GM19372 (cell line): ENCODE measurements around the gene GSN.

Source experiments
- ATAC-seq: cut with Tn5 transposase; IDR thresholded peaks from one replicate; pipeline ENCODE4 v1.9.1; 2021; ENCODE audit warnings: mild to moderate bottlenecking, low read depth, moderate library complexity; ENCODE audit not compliant: unreplicated experiment

Gene GSN

DNA sequence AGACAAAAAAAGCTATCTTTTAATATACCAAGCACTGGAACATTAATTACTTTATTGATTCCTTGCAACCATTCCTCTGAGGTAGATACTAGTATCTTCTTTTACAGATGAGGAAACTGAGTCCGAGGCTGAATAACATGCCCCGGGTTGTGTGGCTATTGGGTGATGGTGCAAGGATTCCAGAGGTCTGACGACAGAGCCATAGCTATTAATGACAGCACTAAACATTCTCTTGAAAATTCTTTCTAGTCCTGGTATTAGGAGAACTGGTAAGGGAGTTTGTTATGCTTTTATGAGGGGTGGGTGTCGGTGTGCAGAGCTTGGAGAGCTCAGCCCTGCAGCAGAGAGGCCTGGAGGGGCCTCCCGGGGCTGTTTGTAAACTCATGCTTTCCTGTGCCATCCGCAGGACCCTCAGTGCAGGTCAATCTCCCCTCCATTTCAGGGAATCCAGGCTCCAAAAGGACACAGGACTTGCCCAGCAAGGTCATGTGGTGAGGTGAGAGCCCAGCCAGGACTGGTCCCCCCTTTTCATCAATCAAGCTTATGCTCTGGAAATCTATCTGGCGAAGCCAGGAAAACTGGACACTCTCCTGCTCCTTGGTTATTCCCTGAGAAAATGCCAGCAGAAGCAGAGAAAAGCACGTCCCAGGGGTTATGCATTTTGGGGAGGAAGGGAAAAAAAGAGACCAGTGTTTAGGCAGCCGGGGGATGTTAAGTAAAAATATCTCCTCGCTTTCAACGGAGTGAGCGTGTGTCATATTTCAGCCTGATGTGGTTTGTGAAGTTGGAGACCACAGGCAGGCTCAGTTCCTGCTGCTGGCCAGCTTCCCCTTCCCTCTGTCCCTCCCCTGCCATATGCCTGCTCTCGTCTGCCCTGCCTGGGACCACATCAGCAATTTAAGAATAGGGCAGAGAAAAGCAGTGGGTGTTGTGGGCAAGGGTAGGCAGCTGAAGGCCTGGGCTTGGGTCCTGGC, 3.7 kb downstream of the GSN start:
- no peak for ATAC-seq

DNA sequence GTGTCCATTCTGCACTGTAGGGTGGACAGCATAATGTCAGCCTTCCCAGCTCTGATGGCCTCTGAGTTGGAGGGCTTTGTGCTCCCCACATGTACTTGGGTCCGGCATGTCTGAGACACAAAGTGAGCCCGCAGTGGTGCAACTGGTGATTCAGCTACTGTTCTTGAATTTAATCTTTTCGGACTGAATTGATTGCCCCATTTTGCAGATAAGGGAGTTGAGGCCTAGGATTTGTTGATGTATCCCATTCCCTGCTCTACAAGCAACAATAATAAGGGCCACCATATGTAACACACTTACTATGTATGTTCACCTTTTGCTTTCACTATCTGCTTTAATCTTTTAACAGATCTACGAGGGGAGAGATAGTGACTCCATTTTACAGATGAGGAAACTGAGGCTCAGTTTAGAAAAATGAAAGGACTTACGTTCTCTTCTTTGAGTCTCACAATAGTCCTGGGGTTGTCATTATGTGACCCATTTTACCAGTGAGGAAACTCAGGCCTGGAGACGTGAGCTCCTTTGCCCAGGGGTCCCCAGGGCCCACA, 4.5 kb downstream of the GSN start:
- no peak for ATAC-seq

DNA sequence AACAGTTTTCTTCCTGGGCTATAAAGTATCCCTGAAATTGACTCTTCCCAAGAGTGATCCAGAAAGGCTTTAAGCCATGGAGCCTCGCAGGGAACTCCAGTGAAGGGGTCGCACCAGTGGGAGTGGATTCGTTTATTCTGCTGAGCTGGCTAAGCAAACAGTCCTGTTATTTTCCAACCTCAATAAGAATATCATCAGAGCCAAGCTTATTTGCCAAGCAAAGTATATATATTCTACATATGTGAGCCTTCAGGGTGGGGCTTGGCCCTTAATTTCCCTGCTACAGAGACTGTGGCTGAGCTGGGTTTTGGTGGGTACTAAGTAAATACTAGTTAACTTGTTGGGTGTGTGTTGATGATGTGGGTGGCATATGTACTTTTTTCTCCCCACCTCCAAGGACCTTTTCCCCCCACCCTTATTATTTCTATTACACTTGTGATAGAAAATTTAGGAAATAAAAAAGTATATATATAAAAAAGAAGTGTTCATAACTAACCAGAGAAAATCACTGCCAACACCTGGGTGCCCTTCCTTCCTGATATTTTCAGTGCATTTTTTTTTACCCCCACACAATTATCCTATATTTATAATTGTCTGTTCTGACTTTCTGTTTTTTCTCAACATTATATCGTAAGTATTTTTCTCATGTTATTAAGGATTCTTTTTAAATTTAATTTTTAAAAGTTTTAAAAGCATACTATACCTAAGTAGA, 5.3 kb downstream of the GSN start:
- no peak for ATAC-seq

DNA sequence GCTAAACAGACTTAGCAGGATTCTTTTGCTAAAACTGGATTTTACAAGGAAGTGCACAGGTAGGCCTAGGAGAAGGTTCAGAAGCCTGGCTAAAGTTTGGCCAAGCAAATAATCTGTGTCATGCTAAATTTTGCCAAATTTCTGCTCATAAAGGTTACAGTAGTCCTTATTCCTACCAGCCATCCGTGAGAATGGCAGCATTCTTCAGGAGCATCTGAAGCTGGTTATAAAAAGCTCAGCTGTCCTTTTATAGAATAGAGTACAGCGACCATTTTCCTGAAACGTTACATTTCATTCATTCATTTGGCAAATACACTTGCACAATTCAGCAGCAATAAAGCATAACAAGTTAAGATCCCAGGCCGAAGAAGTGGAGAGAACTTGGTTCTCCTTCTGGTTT, 6.9 kb downstream of the GSN start:
- ATAC-seq, result no peak

DNA sequence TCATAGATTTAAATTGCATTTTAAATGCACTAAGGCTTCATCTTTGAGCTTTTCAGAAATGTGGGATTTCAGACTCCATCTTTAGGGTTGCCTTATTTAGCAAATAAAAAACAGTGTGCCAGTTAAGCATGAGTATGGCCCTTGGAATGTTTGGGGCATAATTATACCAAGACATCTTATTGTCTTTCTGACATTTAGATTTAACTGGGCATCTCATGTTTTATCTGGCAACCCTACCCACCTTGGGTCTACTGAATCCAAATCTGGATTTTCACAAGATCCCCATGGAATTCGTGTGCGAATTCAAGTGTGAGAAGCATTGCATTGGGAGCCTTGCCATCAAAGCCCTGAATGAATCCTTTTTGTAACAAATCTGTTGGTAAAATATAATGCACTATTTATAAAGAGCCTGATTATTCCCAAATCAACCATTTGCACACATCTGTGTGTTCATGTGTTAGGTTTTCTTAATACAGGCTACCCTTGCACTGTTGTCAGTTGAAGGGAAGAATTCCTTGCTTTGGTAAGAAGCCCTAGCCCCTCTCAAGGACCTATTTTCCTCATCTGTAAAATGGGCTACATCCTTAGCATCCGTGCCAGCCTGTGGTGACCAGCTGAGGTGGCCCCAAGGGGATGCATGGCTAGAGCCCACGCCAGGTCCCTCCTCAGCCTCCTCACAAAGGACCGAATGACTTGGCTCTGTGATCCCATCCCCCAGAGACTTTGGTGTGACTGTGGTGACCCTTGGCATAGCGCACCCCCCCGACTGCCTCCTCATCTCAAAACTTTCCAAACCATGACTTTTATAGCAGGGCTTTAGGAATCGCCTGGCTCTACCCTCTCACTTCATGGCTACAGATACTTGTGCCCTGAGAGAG, 8.1 kb downstream of the GSN start:
- ATAC-seq, result no peak

DNA sequence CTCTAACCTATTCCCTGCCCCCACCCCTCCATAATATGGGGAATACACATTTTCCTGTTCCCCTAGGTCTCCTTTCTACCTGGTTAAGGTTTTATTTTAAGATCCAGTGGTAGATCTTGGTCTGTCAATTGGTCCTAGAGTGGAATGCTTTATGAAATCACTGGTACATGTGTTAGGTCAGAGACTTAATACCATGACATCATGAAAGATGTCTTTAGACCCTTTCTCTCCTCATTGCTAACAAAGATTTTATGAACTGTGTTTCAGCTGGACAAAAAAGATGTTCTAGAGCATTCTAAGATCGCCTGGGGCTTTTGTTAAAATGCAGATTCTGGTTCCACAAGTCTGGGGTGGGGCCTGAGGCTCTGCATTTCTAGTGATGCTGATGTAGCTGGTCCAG, 9.1 kb downstream of the GSN start:
- no peak for ATAC-seq

DNA sequence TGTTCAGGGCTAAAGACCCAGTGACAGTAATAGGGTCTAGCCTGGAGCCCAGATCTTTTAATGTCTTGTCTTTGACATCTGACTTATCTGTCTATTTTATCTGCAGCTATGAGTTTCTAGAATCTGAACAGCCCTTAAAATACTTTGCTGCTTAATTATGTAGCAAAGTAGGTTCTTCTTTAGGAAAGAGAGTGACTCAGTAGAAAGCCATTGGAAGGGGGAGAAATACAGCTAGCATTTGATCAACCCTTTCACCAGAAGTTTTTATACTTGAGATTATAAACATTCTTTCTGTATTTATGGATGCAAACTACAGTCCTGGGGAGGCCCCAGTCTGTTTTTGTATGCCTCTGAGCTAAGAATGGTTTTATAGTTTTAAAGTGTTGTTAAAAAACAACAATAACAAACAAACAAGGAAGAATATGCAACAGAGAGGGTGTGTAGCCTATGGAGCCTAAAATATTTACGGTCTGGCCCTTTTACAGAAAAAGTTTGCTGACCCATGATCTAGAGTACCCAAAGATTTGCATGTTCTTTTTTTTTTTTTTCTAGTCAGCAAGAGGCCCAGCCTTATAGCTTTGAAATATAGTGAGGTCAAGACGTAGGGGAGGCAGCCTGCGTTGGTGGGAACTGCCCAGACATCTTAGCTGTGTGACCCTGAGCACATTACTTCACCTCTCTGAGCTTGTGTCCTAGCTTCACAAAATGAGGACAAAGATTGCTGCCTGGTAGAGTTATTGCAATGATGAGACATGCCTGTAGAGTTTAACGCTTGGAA, 9.7 kb downstream of the GSN start:
- ATAC-seq, result no peak

DNA sequence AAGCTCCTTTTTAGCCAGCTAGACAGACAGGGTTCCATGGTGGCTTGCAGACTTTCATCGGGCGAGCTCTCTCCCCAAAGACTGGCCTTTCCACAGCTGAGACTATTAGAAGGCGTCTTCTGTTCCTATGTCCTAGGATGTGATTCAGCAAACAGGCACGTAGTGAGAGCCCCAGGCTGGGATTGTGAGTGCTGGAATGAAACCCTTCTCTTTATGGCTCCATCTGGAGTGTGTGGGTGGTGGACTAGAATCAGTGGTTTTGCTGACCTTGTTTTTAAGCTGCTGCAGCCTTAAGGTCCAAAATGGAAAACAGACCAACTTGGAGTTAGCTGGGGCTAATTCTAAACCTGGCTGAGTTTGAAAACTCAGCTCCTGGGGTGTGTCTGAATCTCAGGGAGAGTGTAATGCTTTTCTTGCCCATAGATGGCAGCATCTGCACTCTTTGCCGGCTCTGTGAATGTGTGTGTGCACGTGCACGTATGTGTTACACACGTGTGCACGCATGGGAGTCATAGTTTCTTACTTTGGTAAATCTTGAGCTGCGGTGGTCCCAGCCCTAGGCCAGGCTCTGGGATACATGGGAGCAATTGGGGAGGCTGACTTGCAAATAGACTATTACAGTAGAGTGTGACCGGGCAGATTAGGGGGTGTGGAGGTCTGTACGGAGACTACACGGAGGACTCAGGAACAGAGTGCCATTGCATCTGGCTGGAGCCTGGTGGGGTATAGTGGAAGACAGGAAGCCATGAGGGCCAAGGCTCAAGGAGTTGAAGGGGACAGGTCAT, 10.7 kb downstream of the GSN start:
- ATAC-seq, result no peak

DNA sequence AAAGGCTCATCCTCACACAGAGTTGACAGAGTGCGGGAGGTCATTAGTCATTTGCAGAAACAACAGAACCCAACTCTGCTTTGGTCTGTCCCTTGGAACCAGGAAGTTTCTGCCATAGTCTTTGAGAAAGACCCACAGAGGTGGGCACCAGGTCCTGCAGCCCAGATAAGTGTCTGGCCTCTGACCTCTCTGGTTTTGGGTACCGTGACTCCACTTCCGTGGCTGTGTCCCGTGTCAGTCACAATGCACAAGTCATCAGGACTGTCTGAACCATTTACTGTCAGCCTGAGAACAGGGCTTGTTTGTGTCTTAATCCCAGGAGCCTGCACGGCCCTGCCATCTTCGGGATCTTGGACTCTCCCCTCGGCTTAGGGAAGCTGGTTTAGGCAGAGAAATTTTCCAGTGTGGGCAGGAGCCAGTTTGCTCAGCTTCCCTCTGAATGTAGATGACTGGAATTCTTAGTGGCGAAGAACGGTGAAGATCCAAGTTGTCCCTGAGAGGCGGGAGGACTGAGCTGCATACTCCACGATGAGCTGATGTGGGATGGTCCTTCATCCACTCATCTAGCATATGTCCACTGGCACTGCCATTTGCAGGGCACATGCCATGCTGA, 11.9 kb downstream of the GSN start:
- ATAC-seq, result no peak

DNA sequence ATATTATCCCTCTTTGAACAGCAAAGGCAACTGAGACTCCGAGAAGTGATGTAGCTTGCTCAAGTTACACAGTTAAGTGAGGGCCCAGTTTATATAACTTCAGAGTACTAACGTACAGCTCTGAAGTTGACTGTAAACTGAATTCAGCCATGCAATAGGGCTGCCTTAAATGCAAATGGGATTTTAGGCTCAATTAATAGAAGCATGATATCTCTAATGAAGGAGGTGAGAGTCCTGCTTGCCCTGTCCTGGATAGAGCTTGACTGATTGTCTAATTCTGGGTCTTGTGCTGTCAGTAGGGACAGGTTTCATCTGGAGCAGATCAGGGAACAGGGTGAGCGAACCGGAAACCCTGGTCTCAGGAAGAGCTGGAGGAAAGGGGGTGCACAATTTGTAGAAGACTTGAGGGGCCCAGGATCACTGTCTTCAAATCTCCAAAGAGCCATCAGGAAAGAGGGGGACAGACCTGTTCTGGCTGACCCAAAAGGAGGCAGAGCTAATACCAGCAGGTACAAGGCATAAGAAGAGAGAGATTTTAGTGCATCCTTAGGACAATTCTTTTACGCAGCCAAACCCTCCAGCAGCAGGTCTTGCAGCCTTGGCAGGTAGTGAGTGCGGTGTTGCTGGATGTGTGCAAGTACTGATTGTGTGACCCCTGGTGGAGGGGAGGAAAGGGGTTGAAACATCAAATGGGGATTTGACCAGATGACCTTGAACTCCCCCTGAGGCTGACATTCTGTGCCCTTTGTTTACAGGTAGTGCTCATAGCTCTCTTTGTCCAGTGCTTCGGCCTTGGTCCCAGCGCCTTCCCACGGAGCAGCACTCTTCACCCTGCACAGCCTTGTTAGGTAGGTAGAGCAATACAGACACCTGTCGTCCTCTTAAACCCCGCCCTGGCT, 13.0 kb downstream of the GSN start:
- ATAC-seq, result no peak

DNA sequence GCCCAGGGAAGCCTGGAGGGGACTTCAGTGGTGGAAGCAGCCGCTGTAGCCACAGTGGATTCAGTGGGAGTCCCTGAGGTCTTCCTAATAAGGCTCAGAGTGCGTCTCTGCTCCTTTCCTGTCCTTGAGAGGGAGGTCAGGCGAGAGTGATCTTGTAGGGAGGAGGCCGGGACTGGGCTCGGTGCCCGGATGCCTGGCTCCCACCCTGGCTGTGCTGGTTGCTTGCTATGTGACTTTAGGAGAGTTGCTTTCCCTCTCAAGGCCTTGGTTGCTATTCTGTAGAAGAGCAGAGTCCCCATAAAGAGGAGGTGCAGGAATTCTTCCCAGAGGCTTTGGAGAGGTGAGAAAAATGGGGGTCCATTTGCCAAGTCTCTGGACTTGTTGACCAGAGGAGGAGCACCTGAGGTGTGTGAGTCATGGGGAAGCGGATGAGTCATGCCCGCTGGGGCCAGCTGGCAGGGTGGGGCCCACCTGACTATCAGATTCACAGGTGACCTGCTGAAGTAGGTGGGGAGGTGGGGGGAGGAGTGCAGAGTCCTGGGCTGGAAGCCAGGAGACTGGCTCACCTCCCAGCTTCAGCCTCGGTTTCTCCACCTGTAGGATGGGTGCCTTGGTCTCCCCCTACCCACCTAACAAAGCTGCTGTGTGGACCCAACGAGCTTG, 13.8 kb downstream of the GSN start:
- ATAC-seq, result no peak

DNA sequence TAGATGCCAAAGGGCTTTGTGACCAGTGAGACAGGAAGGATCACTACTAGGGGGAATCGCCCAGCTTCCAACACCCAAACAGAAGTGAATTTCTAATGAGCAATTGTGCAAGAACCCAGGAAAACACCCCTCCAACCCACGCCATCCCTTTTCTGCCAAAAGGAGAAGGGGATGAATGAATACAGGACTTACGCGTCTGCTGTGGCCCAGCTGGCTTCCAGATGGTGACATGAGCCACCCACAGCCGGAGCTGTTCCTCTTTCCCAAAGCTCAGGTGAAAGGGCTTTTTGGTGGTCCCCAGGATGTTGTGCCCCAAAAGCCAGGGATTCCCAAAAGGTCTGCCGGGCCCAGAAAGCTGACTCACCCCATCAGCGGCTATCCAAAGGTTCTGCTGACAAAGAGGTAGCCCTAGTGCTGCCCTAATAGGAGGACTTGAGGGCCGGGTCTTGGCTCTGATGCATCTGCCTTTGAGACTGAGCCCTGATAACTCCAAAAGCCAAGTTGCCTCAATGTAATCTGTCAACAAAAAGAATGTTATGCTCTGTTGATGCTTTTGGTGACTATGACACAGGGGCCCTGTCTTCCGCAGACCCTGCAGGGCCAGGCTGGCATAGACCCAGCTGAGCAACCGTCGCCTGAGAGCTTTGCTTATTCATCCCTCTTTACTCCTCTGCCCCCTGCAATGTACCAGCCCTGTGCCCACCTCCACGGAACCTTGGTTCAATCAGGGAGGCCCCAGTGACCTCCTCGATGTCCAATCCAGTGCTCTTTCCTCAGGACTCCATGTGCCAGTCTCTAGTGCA, 14.5 kb downstream of the GSN start:
- no peak for ATAC-seq

DNA sequence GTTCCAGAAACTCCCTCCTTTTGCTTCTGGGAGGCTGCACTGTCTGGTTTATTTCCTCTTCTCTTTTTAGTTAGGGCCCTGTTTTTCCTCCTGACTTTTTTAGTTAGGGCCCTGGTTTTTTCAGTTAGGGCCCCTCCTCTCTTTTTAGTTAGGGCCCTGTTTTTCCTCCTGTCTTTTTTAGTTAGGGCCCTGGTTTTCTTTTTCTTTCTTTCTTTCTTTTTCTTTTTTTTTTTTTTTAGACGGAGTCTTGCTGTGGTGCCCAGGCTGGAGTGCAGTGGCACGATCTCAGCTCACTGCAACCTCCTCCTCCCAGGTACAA, 15.1 kb downstream of the GSN start:
- ATAC-seq, result no peak

DNA sequence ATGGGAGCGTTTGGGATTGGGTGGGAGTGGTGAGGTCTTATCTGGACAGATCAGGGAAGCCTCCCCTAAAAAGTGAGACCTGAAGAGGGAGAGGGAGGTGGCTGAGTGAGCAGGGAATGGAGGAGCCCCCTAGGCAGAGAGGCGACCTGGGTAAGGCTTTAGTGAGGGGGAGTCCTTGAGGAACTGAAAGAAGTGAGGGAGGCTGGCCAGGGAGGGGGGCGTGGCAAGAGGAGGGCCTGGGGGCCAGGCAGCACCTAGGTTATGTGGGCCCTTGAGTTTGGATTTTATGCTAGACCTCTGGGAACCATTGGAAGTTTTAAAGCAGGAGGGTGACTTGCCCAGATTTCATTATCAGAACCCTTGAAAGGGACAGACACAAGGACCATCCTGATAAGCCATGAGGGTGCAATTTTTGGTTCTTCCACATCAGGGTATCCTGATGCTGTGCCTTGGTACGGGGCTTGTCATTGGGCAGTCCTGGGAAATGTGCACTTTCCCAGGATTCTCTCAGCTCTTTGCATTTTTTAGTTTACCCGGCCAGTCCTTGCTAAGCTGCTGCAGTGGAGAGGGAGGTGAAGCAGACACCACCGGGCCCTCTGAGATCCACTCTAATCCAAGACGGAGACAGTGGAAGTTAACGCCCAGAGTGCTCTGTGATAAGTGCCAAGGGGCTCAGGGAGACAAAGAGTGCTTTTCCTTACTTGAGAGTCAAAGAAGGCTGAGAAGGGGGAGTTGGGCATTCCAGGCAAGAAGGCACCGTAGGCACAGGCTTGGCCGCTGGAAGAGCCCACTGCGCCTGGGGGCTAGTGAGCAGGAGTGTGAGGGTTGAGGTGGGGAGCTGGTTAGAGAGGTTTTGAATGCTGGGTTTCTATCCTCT, 16.1 kb downstream of the GSN start:
- ATAC-seq, result no peak

DNA sequence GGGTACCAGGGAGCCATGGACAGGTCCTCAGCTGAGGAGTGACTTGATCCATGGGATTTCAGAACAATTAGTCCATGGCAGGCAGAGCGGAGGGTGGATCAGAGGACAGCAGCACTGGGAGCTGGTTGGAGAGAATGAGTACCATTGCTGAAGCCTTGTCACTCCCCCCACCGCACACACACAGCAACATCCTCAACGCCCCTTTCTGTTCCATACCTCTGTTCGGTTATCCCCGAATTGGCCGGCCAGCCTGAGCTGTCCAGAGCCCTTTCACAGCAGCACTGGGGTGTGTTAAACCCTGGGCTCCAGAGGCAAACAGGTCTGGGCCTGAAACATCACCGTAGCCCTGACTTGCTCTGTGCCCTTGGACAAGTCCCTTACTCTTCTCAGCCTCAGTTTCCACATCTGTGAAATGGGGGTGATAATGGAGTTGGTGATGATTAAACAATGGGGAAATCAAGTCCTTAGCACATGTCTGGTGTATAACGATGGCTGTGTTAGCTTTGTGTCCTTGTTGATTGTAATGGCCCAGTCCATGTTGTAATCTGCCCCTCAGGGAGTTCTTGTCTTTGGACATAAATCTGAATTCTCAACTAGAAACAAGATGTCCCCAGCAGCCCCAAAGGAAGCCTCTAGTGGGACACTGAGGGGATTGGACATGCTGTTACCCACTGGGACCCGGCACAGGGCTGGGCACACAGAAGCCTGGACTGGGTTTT, 16.9 kb downstream of the GSN start:
- no peak for ATAC-seq
